H1 (cell line): ENCODE results near the gene NR5A2. TPM values are rescaled to one million over a fixed set of nuclear protein-coding genes. Genes with fewer than 3 reads are reported as not detected.

Source experiments
- CTCF ChIA-PET: fragments of 300-600 bp; sonication (Branson Sonifier 250); formaldehyde crosslinking; loops from one replicate; lab custom pipeline; 2021; ENCODE audit not compliant: partially characterized antibody; lab: Charles Lee
- POLR2A ChIA-PET: fragments of 300-600 bp; sonication (Branson Sonifier 250); formaldehyde crosslinking; loops from one replicate; lab custom pipeline; 2021; ENCODE audit warnings: inconsistent platforms; ENCODE audit not compliant: partially characterized antibody; lab: Charles Lee
- DNase-seq, 2 experiments: peaks; one replicate each; pipeline versions ENCODE4 v3.0.0 to v3.0.0-alpha.2; 2010 to 2022; ENCODE audit warnings: low spot score in 2 of 2, low read depth in 1 of 2, mixed read lengths in 1 of 2
- FAIRE-seq: peaks from 2 replicates; lab custom pipeline; 2011; peaks lifted over from hg19 to GRCh38; lab: Jason Lieb, UNC
- H2AFZ ChIP-seq: 2 replicates; pipeline ENCODE4 v1.8.1; 2012; ENCODE audit warnings: low read length, inconsistent platforms
- H2AK5ac ChIP-seq: 2 replicates; pipeline ENCODE4 v1.6.1; 2013; ENCODE audit warnings: low read depth, low read length
- H2BK120ac ChIP-seq: replicated peaks from 2 replicates; pipeline ENCODE3; 2013; ENCODE audit warnings: low read depth, low read length, inconsistent platforms
- H2BK12ac ChIP-seq: 2 replicates; pipeline ENCODE4 v1.6.1; 2013; ENCODE audit warnings: low read depth, low read length
- H2BK15ac ChIP-seq: 2 replicates; pipeline ENCODE4 v1.6.1; 2013; ENCODE audit warnings: low read length
- H2BK20ac ChIP-seq: 2 replicates; pipeline ENCODE4 v1.6.1; 2013; ENCODE audit warnings: low read length
- H2BK5ac ChIP-seq: 2 replicates; pipeline ENCODE4 v1.6.1; 2013; ENCODE audit warnings: low read depth, low read length
- H3K14ac ChIP-seq: 2 replicates; pipeline ENCODE4 v1.6.1; 2013; ENCODE audit warnings: inconsistent platforms; ENCODE audit not compliant: insufficient read length
- H3K18ac ChIP-seq: 2 replicates; pipeline ENCODE4 v1.6.1; 2013; ENCODE audit warnings: low read length; ENCODE audit errors: extremely low read depth
- H3K23ac ChIP-seq: 2 replicates; pipeline ENCODE4 v1.6.1; 2013; ENCODE audit warnings: inconsistent platforms; ENCODE audit not compliant: insufficient read length
- H3K23me2 ChIP-seq: 2 replicates; pipeline ENCODE4 v1.6.1; 2013; ENCODE audit warnings: low read depth, low read length
- H3K27ac ChIP-seq: 2 replicates; pipeline ENCODE4 v1.6.1; 2011; ENCODE audit warnings: low read depth, low read length, inconsistent platforms
- H3K27me3 ChIP-seq, 4 experiments: replicated peaks in 1 of 4; 1 replicate in 1 of 4; 2 replicates in 3 of 4; pipeline versions ENCODE4 v1.6.1 to v1.8.1; 2011 to 2013; ENCODE audit warnings: low read length in 3 of 4, mild to moderate bottlenecking in 3 of 4, inconsistent platforms in 2 of 4, mixed read lengths in 2 of 4, moderate library complexity in 1 of 4; ENCODE audit not compliant: control insufficient read depth in 3 of 4, insufficient read depth in 3 of 4; ENCODE audit errors: extremely low read depth in 1 of 4
- H3K36me3 ChIP-seq, 4 experiments: 2 replicates each; pipeline versions ENCODE4 v1.6.1 to v1.8.1; 2011 to 2013; ENCODE audit warnings: mild to moderate bottlenecking in 4 of 4, low read length in 3 of 4, moderate library complexity in 2 of 4, control low read depth in 1 of 4, inconsistent platforms in 1 of 4; ENCODE audit not compliant: insufficient read depth in 4 of 4, control insufficient read depth in 2 of 4
- H3K4ac ChIP-seq: replicated peaks from 2 replicates; pipeline ENCODE3; 2013; ENCODE audit warnings: low read length, low read depth, mixed read lengths, inconsistent platforms; ENCODE audit not compliant: insufficient read length
- H3K4me1 ChIP-seq, 4 experiments: replicated peaks in 1 of 4; 1 replicate in 1 of 4; 2 replicates in 3 of 4; pipeline versions ENCODE4 v1.6.1 to v1.8.1; 2011 to 2013; ENCODE audit warnings: low read length in 3 of 4, inconsistent platforms in 2 of 4, mixed read lengths in 1 of 4; ENCODE audit not compliant: insufficient read depth in 4 of 4, control insufficient read depth in 3 of 4
- H3K4me2 ChIP-seq, 2 experiments: 2 replicates each; pipeline versions ENCODE4 v1.6.1 to v1.8.1; 2011 to 2013; ENCODE audit warnings: low read depth in 2 of 2, low read length in 2 of 2, control low read depth in 1 of 2, inconsistent platforms in 1 of 2, mild to moderate bottlenecking in 1 of 2; ENCODE audit not compliant: insufficient read depth in 1 of 2
- H3K4me3 ChIP-seq, 4 experiments: fragments of 200-600, 300-600 bp in 1 of 4; sonication (generic), shearing (Covaris generic), sonication (Bioruptor Twin) in 1 of 4; 2 replicates each; pipeline versions ENCODE4 v1.5.1 to v1.8.1; 2011 to 2016; ENCODE audit warnings: low read length in 4 of 4, low read depth in 3 of 4, control low read depth in 2 of 4, inconsistent platforms in 2 of 4, mild to moderate bottlenecking in 2 of 4, mixed read lengths in 1 of 4, moderate library complexity in 1 of 4; ENCODE audit not compliant: insufficient read depth in 2 of 4; ENCODE audit errors: extremely low read depth in 1 of 4
- H3K56ac ChIP-seq: replicated peaks from 2 replicates; pipeline ENCODE3; 2013; ENCODE audit warnings: low read depth, mild to moderate bottlenecking, mixed read lengths, low read length, inconsistent platforms; ENCODE audit not compliant: insufficient read length
- H3K79me1 ChIP-seq: 2 replicates; pipeline ENCODE4 v1.6.1; 2013; ENCODE audit warnings: low read depth, low read length, control low read depth
- H3K79me2 ChIP-seq, 2 experiments: 2 replicates each; pipeline versions ENCODE4 v1.6.1 to v1.8.1; 2012 to 2013; ENCODE audit warnings: low read length in 2 of 2, mild to moderate bottlenecking in 2 of 2, inconsistent platforms in 1 of 2; ENCODE audit not compliant: insufficient read depth in 2 of 2, control insufficient read depth in 1 of 2
- H3K9ac ChIP-seq, 4 experiments: replicated peaks in 1 of 4; 1 replicate in 1 of 4; 2 replicates in 3 of 4; pipeline versions ENCODE4 v1.6.1 to v1.8.1; 2011 to 2013; ENCODE audit warnings: low read depth in 3 of 4, low read length in 3 of 4, control low read depth in 2 of 4, mild to moderate bottlenecking in 2 of 4, moderate library complexity in 2 of 4, inconsistent platforms in 1 of 4; ENCODE audit errors: extremely low read depth in 1 of 4
- H3K9me3 ChIP-seq, 2 experiments: 2 replicates each; pipeline versions ENCODE4 v1.6.1 to v1.8.1; 2012 to 2013; ENCODE audit warnings: mild to moderate bottlenecking in 2 of 2, moderate library complexity in 2 of 2, control low read depth in 1 of 2, inconsistent platforms in 1 of 2, low read depth in 1 of 2, low read length in 1 of 2, mixed read lengths in 1 of 2; ENCODE audit not compliant: insufficient read depth in 2 of 2
- H4K20me1 ChIP-seq, 2 experiments: replicated peaks in 1 of 2; 2 replicates each; pipeline versions ENCODE3 to v1.8.1; 2011 to 2013; ENCODE audit warnings: inconsistent platforms in 2 of 2, low read length in 2 of 2, mild to moderate bottlenecking in 1 of 2; ENCODE audit not compliant: insufficient read depth in 2 of 2, control insufficient read depth in 1 of 2
- H4K5ac ChIP-seq: 2 replicates; pipeline ENCODE4 v1.6.1; 2013; ENCODE audit warnings: low read length, low read depth, mixed read lengths, inconsistent platforms; ENCODE audit not compliant: insufficient read length
- H4K8ac ChIP-seq: 2 replicates; pipeline ENCODE4 v1.8.0; 2013; ENCODE audit warnings: mild to moderate bottlenecking, moderate library complexity, low read length, inconsistent platforms; ENCODE audit not compliant: insufficient read depth; ENCODE audit errors: extremely low read depth
- H4K91ac ChIP-seq: replicated peaks from 2 replicates; pipeline ENCODE3; 2013; ENCODE audit warnings: low read length, mixed read lengths, inconsistent platforms; ENCODE audit not compliant: insufficient read length
- EGR1 ChIP-seq: IDR thresholded peaks from 2 replicates; pipeline ENCODE4 v1.6.1; 2011; ENCODE audit warnings: low read depth, low read length, borderline replicate concordance
- JUN ChIP-seq: IDR thresholded peaks from 2 replicates; pipeline ENCODE4 v1.6.1; 2011; ENCODE audit warnings: low read depth, mild to moderate bottlenecking, improper control_type of control experiment, low read length
- PHF8 ChIP-seq: fragments of 200-600 bp; sonication (generic); conservative IDR thresholded peaks from 2 replicates; pipeline ENCODE4 v1.7.1; 2012; ENCODE audit warnings: low read depth, mild to moderate bottlenecking, inconsistent platforms, low read length, moderate library complexity
- SAP30 ChIP-seq: fragments of 300-600 bp; sonication (generic); IDR thresholded peaks from 2 replicates; pipeline ENCODE4 v1.7.1; 2012; ENCODE audit warnings: low read length, moderate library complexity, mild to moderate bottlenecking, inconsistent platforms; ENCODE audit not compliant: insufficient read depth, insufficient replicate concordance
- SP1 ChIP-seq: IDR thresholded peaks from 2 replicates; pipeline ENCODE4 v1.6.1; 2011; ENCODE audit warnings: low read depth, low read length
- SP4 ChIP-seq: IDR thresholded peaks from 2 replicates; pipeline ENCODE4 v1.6.1; 2012; ENCODE audit warnings: low read length, inconsistent platforms
- ZNF274 ChIP-seq: IDR thresholded peaks from 2 replicates; pipeline ENCODE4 v1.7.0; 2012; ENCODE audit warnings: low read length, borderline replicate concordance; ENCODE audit errors: extremely low read depth
- WGBS, 2 experiments: shearing (Covaris generic) in 1 of 2; methylation state at CpG; one replicate each; pipeline versions ENCODE4 v1.1.6 to v1.1.7; 2013 to 2015; ENCODE audit warnings: low lambda C conversion rate in 2 of 2, mixed read lengths in 2 of 2, inconsistent platforms in 1 of 2, low coverage in 1 of 2, missing lambda C conversion rate in 1 of 2; ENCODE audit not compliant: insufficient replicate concordance in 2 of 2, insufficient coverage in 1 of 2, insufficient read length in 1 of 2; ENCODE audit errors: extremely low coverage in 1 of 2, missing lambda C conversion rate in 1 of 2; 5-methylcytosine and 5-hydroxymethylcytosine counted together
- polyA plus RNA-seq, 7 experiments: library from polyadenylated mRNA; depleted of rRNA in 3 of 7; stranded (reverse) in 5 of 7; unstranded in 2 of 7; fragments of >200 nt in 5 of 7; fragments of 200-250 nt in 2 of 7; gene quantifications; 1 replicate in 5 of 7; 2 replicates in 1 of 7; 4 replicates in 1 of 7; pipeline versions ENCODE4 v1.2.1 to v1.2.3, GENCODE V29; 2011 to 2013; ENCODE audit warnings: missing spikeins in 2 of 7, mixed read lengths in 2 of 7
- total RNA-seq: library from RNA; stranded (reverse); fragmentation: NEBNext Ultra II Directional; extraction: Animal tissue kit (Norgen Biotek cat#: 25700); gene quantifications from 2 replicates; pipeline ENCODE4 v1.2.1, GENCODE V29; 2021
- TF ChIP-seq, protein P1 (sequence below): IDR thresholded peaks from 2 replicates; pipeline ENCODE4 v1.6.1; 2011; ENCODE audit warnings: low read depth, mild to moderate bottlenecking, low read length; ENCODE audit not compliant: insufficient read depth
- TF ChIP-seq, protein P2 (sequence below): IDR thresholded peaks from 2 replicates; pipeline ENCODE4 v1.6.1; 2012; ENCODE audit warnings: inconsistent platforms

NR5A2 gene
- total and polyA plus RNA-seq, 2 of the 8 experiments (the other 6 are each of a cell fraction or from before 2014, with no cell fraction given): 1.7 to 11.6 TPM

DNA sequence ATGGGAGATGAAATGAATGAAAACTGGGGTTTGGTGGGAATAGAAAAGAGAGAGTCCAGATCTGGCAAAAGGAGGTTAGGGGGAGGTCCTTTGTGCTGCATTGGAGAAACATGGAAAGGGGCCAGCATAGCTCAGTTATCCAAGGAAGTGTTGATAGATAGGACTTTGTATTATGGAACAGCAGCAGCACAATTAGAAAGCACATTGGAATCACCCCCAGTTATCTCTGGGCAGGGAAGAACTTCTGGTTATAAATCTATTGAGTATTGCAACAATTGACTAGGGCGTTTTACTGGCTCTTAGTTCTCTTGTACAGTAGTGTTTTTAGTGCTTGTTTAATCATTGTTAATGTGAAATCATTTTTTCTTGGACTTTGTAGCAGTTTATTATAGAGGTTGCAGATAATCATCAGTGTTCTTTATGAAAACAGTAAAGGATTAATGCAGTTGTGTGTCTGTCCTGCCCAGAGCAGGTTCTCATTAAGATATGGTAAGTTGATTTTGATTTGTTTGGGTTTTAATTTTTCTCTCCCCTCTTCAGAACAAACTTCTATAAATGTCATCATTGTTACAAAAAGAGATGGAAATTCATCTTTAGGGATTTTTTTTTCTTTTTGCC, 76.6 kb downstream of the NR5A2 start:
- Histone ChIP-seq H2BK5ac (no peak overlapping the region), H2AK5ac (no peak overlapping the region), H3K9ac (no peak overlapping the region)
- 94% methylated on average over 1 of the region's 1 CpG; no CpG with 5 or more reads in 1 of the 2 experiments for WGBS, 2 experiments
- TF ChIP-seq ZNF274 (no peak), EGR1 (no peak), SP1 (no peak), JUN (no peak), SP4 (no peak), PHF8 (no peak), SAP30 (no peak)
- TF ChIP-seq, protein P1, sequence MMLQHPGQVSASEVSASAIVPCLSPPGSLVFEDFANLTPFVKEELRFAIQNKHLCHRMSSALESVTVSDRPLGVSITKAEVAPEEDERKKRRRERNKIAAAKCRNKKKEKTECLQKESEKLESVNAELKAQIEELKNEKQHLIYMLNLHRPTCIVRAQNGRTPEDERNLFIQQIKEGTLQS: no peak
- TF ChIP-seq, protein P2, sequence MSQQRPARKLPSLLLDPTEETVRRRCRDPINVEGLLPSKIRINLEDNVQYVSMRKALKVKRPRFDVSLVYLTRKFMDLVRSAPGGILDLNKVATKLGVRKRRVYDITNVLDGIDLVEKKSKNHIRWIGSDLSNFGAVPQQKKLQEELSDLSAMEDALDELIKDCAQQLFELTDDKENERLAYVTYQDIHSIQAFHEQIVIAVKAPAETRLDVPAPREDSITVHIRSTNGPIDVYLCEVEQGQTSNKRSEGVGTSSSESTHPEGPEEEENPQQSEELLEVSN: no peak
- TF ChIP-seq, all 59 proteins: peak for 0
- no peaks in the 10 kb centered on the region for H3K27me3 ChIP-seq
- H4K20me1 ChIP-seq: no peaks in the 10 kb centered on the region
- H3K4me2 ChIP-seq: no peak overlapping the region
- no peak overlapping the region for H3K56ac ChIP-seq
- H2BK20ac ChIP-seq: no peak overlapping the region
- no peak overlapping the region for H2BK120ac ChIP-seq
- DNase-seq: no peak
- no peak overlapping the region for H4K91ac ChIP-seq
- H3K23ac ChIP-seq: no peak overlapping the region
- H3K9me3 ChIP-seq: no peaks in the 10 kb centered on the region
- H4K5ac ChIP-seq: no peak overlapping the region
- no peaks in the 10 kb centered on the region for H3K79me2 ChIP-seq
- no peak overlapping the region for H4K8ac ChIP-seq
- H3K4me3 ChIP-seq: no peak overlapping the region
- no peak overlapping the region for H2BK12ac ChIP-seq
- H3K18ac ChIP-seq: no peak overlapping the region
- no peak overlapping the region for H3K4ac ChIP-seq
- no peaks in the 10 kb centered on the region; the same call in 1 of the 2 replicates for H3K79me1 ChIP-seq
- H2BK15ac ChIP-seq: no peak overlapping the region
- ChIA-PET CTCF (no interaction called here), POLR2A (no interaction called here)
- H3K4me1 ChIP-seq: peaks cover 0 to 5% (median 0%) of the 10 kb centered on the region in 4 experiments; a peak in 1 of 7 replicates
- FAIRE-seq: no peak
- H3K27ac ChIP-seq: no peak overlapping the region
- H2AFZ ChIP-seq: no peak overlapping the region
- no peak overlapping the region for H3K14ac ChIP-seq
- no peaks in the 10 kb centered on the region; the same call in 1 of the 2 replicates for H3K23me2 ChIP-seq
- H3K36me3 ChIP-seq: no peaks in the 10 kb centered on the region
